ENCODE data around the gene GPR146. TPM values are rescaled to one million over a fixed set of nuclear protein-coding genes. Genes with fewer than 3 reads are reported as not detected.

Gene GPR146
- total and polyA plus RNA-seq, 2 donors from 2014 or later = 7.6 to 10.3 TPM

GRCh38 chr7:1104516-1105179 lies 60.3 kb downstream of the GPR146 start:
- H3K27me3 ChIP-seq (ENCODE audit: control insufficient read depth, insufficient read depth, low read length) = no peaks in the 10 kb centered on the region
- intact Hi-C loops (cut with DNase I) = no loop called here
- H3K27ac ChIP-seq (ENCODE audit: low read depth in 2 of 2, low read length in 2 of 2) = no peak overlapping the region
- H3K4me3 ChIP-seq (ENCODE audit: low read length in 3 of 3) = no peak overlapping the region
- DNase-seq (peak in 1 of 5 donors; percentile 29), FAIRE-seq (no peak)
- peaks cover 0 to 2% (median 0%) of the 10 kb centered on the region in 3 donors for H3K36me3 ChIP-seq (ENCODE audit: control insufficient read depth in 2 of 3, insufficient read depth in 3 of 3, low read length in 3 of 3)
- H3K4me1 ChIP-seq (ENCODE audit: control insufficient read depth in 2 of 3, insufficient read depth in 2 of 3, low read depth in 1 of 3, low read length in 3 of 3) = peaks cover 0 to 19% (median 6%) of the 10 kb centered on the region in 3 donors
- H3K9ac ChIP-seq (ENCODE audit: low read length in 3 of 3) = no peak overlapping the region
- TF ChIP-seq CTCF (IDR thresholded peaks at IDR 0.05; ENCODE audit: borderline replicate concordance, extremely low read depth, insufficient read depth) = no peak
- H3K9me3 ChIP-seq (ENCODE audit: control insufficient read depth in 2 of 3, insufficient read depth in 1 of 3, low read length in 3 of 3) = no peaks in the 10 kb centered on the region

DNA sequence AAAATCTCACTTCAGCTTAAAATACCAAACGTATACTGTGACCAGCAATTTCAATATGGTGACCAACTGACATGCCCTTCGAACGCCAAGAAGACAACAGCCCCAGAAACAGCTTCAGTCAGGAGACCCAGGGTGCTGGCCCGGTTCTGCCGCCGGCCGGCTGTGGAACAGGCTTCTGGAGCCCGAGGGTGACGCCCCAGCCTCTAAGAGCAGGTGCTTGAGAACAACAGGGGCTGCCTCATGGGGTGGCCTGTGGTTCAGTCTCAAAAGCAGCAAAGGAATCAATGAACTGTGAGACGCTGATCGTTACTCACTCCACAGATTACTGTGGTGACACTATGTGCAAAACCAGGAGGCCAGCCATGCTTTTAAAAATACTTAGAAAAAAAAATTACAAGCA lies 60.8 kb downstream of the GPR146 start:
- DNase-seq = peak in 1 of 5 donors; percentile 54
- no peaks in the 10 kb centered on the region for H3K36me3 ChIP-seq (ENCODE audit: control insufficient read depth in 2 of 3, insufficient read depth in 3 of 3, low read length in 3 of 3)
- FAIRE-seq = no peak
- peaks cover 0 to 14% (median 6%) of the 10 kb centered on the region in 3 donors for H3K4me1 ChIP-seq (ENCODE audit: control insufficient read depth in 2 of 3, insufficient read depth in 2 of 3, low read depth in 1 of 3, low read length in 3 of 3)
- no peak overlapping the region for H3K4me3 ChIP-seq (ENCODE audit: low read length in 3 of 3)
- H3K9me3 ChIP-seq (ENCODE audit: control insufficient read depth in 2 of 3, insufficient read depth in 1 of 3, low read length in 3 of 3) = no peaks in the 10 kb centered on the region
- no peak for TF ChIP-seq CTCF (IDR thresholded peaks at IDR 0.05; ENCODE audit: borderline replicate concordance, extremely low read depth, insufficient read depth)
- no peak overlapping the region for H3K27ac ChIP-seq (ENCODE audit: low read depth in 2 of 2, low read length in 2 of 2)
- intact Hi-C loops (cut with DNase I) = no loop called here
- H3K27me3 ChIP-seq (ENCODE audit: control insufficient read depth, insufficient read depth, low read length) = no peaks in the 10 kb centered on the region
- H3K9ac ChIP-seq (ENCODE audit: low read length in 3 of 3) = no peak overlapping the region

GRCh38 chr7:1106063-1106792 lies 61.9 kb downstream of the GPR146 start:
- TF ChIP-seq CTCF (IDR thresholded peaks at IDR 0.05; ENCODE audit: borderline replicate concordance, extremely low read depth, insufficient read depth) = no peak
- Histone ChIP-seq H3K4me3 (ENCODE audit: low read length in 3 of 3) (no peak overlapping the region), H3K27me3 (ENCODE audit: control insufficient read depth, insufficient read depth, low read length) (no peaks in the 10 kb centered on the region), H3K9me3 (ENCODE audit: control insufficient read depth in 2 of 3, insufficient read depth in 1 of 3, low read length in 3 of 3) (no peaks in the 10 kb centered on the region), H3K27ac (ENCODE audit: low read depth in 2 of 2, low read length in 2 of 2) (no peak overlapping the region), H3K4me1 (ENCODE audit: control insufficient read depth in 2 of 3, insufficient read depth in 2 of 3, low read depth in 1 of 3, low read length in 3 of 3) (peaks cover 0 to 9% (median 6%) of the 10 kb centered on the region in 3 donors), H3K36me3 (ENCODE audit: control insufficient read depth in 2 of 3, insufficient read depth in 3 of 3, low read length in 3 of 3) (no peaks in the 10 kb centered on the region), H3K9ac (ENCODE audit: low read length in 3 of 3) (no peak overlapping the region)
- FAIRE-seq (no peak), DNase-seq (peak in 1 of 5 donors; percentile 45)
- intact Hi-C loops (cut with DNase I) = no loop called here

Measured in kidney (tissue), 14 donors.